ENCODE results near the gene EMC8. TPM values are rescaled to one million over a fixed set of nuclear protein-coding genes. Genes with fewer than 3 reads are reported as not detected.

EMC8 gene
- total and polyA plus RNA-seq, 2 of the 8 experiments (the other 6 are each of a cell fraction or from before 2014, with no cell fraction given) = 52.2 to 69.7 TPM

DNA sequence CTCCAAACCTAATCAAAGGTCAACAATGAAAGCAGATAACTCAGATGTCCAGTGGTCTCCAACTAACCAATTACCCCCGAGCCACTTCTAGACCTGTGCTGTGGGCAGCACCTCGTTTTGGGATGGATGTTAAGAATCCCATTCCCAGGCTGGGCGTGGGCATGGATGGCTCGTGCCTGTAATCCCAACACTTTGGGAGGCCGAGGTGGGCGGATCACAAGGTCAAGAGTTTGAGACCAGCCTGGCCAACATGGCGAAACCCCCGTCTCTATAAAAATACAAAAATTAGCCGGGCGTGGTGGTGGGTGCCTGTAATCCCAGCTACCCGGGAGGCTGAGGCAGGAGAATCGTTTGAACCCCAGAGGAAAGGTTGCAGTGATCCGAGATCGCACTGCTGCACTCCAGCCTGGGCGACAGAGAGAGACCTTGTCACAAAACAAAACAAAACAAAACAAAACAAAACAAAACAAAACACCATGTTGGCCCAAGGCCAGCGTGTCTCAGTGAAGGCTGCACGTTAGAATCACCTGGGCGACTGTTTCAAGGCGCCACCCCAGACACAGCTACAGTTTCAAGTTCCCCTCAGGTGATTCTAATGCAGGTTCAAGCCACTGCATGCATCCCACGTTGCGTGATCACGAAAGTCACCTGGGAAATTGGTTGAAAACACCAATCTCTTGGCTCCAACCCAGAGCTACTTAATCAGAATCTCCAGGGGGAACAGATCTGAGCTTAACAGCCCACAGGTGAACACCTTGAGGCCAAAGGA lies 21.4 kb upstream of the EMC8 start (continued):
- TF ChIP-seq, protein P1, sequence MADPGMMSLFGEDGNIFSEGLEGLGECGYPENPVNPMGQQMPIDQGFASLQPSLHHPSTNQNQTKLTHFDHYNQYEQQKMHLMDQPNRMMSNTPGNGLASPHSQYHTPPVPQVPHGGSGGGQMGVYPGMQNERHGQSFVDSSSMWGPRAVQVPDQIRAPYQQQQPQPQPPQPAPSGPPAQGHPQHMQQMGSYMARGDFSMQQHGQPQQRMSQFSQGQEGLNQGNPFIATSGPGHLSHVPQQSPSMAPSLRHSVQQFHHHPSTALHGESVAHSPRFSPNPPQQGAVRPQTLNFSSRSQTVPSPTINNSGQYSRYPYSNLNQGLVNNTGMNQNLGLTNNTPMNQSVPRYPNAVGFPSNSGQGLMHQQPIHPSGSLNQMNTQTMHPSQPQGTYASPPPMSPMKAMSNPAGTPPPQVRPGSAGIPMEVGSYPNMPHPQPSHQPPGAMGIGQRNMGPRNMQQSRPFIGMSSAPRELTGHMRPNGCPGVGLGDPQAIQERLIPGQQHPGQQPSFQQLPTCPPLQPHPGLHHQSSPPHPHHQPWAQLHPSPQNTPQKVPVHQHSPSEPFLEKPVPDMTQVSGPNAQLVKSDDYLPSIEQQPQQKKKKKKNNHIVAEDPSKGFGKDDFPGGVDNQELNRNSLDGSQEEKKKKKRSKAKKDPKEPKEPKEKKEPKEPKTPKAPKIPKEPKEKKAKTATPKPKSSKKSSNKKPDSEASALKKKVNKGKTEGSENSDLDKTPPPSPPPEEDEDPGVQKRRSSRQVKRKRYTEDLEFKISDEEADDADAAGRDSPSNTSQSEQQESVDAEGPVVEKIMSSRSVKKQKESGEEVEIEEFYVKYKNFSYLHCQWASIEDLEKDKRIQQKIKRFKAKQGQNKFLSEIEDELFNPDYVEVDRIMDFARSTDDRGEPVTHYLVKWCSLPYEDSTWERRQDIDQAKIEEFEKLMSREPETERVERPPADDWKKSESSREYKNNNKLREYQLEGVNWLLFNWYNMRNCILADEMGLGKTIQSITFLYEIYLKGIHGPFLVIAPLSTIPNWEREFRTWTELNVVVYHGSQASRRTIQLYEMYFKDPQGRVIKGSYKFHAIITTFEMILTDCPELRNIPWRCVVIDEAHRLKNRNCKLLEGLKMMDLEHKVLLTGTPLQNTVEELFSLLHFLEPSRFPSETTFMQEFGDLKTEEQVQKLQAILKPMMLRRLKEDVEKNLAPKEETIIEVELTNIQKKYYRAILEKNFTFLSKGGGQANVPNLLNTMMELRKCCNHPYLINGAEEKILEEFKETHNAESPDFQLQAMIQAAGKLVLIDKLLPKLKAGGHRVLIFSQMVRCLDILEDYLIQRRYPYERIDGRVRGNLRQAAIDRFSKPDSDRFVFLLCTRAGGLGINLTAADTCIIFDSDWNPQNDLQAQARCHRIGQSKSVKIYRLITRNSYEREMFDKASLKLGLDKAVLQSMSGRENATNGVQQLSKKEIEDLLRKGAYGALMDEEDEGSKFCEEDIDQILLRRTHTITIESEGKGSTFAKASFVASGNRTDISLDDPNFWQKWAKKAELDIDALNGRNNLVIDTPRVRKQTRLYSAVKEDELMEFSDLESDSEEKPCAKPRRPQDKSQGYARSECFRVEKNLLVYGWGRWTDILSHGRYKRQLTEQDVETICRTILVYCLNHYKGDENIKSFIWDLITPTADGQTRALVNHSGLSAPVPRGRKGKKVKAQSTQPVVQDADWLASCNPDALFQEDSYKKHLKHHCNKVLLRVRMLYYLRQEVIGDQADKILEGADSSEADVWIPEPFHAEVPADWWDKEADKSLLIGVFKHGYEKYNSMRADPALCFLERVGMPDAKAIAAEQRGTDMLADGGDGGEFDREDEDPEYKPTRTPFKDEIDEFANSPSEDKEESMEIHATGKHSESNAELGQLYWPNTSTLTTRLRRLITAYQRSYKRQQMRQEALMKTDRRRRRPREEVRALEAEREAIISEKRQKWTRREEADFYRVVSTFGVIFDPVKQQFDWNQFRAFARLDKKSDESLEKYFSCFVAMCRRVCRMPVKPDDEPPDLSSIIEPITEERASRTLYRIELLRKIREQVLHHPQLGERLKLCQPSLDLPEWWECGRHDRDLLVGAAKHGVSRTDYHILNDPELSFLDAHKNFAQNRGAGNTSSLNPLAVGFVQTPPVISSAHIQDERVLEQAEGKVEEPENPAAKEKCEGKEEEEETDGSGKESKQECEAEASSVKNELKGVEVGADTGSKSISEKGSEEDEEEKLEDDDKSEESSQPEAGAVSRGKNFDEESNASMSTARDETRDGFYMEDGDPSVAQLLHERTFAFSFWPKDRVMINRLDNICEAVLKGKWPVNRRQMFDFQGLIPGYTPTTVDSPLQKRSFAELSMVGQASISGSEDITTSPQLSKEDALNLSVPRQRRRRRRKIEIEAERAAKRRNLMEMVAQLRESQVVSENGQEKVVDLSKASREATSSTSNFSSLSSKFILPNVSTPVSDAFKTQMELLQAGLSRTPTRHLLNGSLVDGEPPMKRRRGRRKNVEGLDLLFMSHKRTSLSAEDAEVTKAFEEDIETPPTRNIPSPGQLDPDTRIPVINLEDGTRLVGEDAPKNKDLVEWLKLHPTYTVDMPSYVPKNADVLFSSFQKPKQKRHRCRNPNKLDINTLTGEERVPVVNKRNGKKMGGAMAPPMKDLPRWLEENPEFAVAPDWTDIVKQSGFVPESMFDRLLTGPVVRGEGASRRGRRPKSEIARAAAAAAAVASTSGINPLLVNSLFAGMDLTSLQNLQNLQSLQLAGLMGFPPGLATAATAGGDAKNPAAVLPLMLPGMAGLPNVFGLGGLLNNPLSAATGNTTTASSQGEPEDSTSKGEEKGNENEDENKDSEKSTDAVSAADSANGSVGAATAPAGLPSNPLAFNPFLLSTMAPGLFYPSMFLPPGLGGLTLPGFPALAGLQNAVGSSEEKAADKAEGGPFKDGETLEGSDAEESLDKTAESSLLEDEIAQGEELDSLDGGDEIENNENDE (IDR thresholded peaks at IDR 0.05; ENCODE audit: insufficient replicate concordance, low read length) = no peak
- TF ChIP-seq TAF1 (IDR thresholded peaks at IDR 0.05; ENCODE audit: low read depth, low read length) = no peak
- no peak for TF ChIP-seq NRF1 (IDR thresholded peaks at IDR 0.05; ENCODE audit: low read depth, low read length)
- TF ChIP-seq EGR1 (IDR thresholded peaks at IDR 0.05; ENCODE audit: borderline replicate concordance, low read depth, low read length) = no peak
- TF ChIP-seq SIX5 (IDR thresholded peaks at IDR 0.05; ENCODE audit: low read depth, low read length) = no peak
- TF ChIP-seq POU5F1 (IDR thresholded peaks at IDR 0.05; ENCODE audit: low read depth, low read length) = no peak
- TF ChIP-seq RNF2 (IDR thresholded peaks at IDR 0.05; ENCODE audit: borderline replicate concordance, low read depth, low read length, missing control alignments, poor library complexity, severe bottlenecking) = no peak
- no peak for TF ChIP-seq CEBPB (IDR thresholded peaks at IDR 0.05; ENCODE audit: low read depth, low read length)
- no peak for TF ChIP-seq CTBP2 (IDR thresholded peaks at IDR 0.05; ENCODE audit: borderline replicate concordance, insufficient read depth, insufficient read length, low read length)
- no peak for TF ChIP-seq SIRT6 (IDR thresholded peaks at IDR 0.05; ENCODE audit: low read length)

Data from H1 (cell line).